ENCODE results near the gene PIK3IP1. TPM values are rescaled to one million over a fixed set of nuclear protein-coding genes. Genes with fewer than 3 reads are reported as not detected.
"Not testable (repeated sequence)": the region's sequence is repeated elsewhere in the genome, so short reads cannot be mapped to it uniquely, and the experiment has no call there.

PIK3IP1 gene
- total RNA-seq = 15.1 and 23.3 TPM in 2 replicates

GRCh38 chr22:31292236-31292989 lies at the start of gene PIK3IP1:
TSS of gene PIK3IP1 (minus strand) at chr22:31292488. CDS start at chr22:31292344, 144 bp downstream.
- peak; percentile 91 to 92 for DNase-seq (ENCODE audit: low read depth in 2 of 2)

- no peak for DNase-seq (ENCODE audit: low read depth in 2 of 2)
Observed at GRCh38 chr22:31341386-31342088, 49.2 kb upstream of the PIK3IP1 start.

- no peak for DNase-seq (ENCODE audit: low read depth in 2 of 2)
Observed at GRCh38 chr22:31340765-31341247, 48.5 kb upstream of the PIK3IP1 start.

- DNase-seq (ENCODE audit: low read depth in 2 of 2) = no peak
Observed at GRCh38 chr22:31340360-31340759, 48.1 kb upstream of the PIK3IP1 start.

- DNase-seq (ENCODE audit: low read depth in 2 of 2) = no peak
Observed at GRCh38 chr22:31339148-31339832, 47.0 kb upstream of the PIK3IP1 start.

GRCh38 chr22:31337178-31337577 lies 44.9 kb upstream of the PIK3IP1 start:
- DNase-seq (ENCODE audit: low read depth in 2 of 2) = no peak

GRCh38 chr22:31334329-31334728 lies 42.0 kb upstream of the PIK3IP1 start:
- no peak for DNase-seq (ENCODE audit: low read depth in 2 of 2)

GRCh38 chr22:31333641-31334040 lies 41.4 kb upstream of the PIK3IP1 start:
- DNase-seq (ENCODE audit: low read depth in 2 of 2) = peak in 1 of 2 donors; percentile 34

- DNase-seq (ENCODE audit: low read depth in 2 of 2) = peak; percentile 19 to 56
Observed at GRCh38 chr22:31332886-31333285, 40.6 kb upstream of the PIK3IP1 start.

GRCh38 chr22:31332010-31332409 lies 39.7 kb upstream of the PIK3IP1 start:
- DNase-seq (ENCODE audit: low read depth in 2 of 2) = no peak

- peak in 1 of 2 donors; percentile 25 for DNase-seq (ENCODE audit: low read depth in 2 of 2)
Observed at GRCh38 chr22:31329453-31330215, 37.3 kb upstream of the PIK3IP1 start.

GRCh38 chr22:31329029-31329428 lies 36.7 kb upstream of the PIK3IP1 start:
- DNase-seq (ENCODE audit: low read depth in 2 of 2) = no peak

- DNase-seq (ENCODE audit: low read depth in 2 of 2) = no peak
Observed at GRCh38 chr22:31328544-31328960, 36.3 kb upstream of the PIK3IP1 start.

- no peak for DNase-seq (ENCODE audit: low read depth in 2 of 2)
Observed at GRCh38 chr22:31327806-31328543, 35.7 kb upstream of the PIK3IP1 start.

- DNase-seq (ENCODE audit: low read depth in 2 of 2) = no peak
Observed at GRCh38 chr22:31326877-31327276, 34.6 kb upstream of the PIK3IP1 start.

- DNase-seq (ENCODE audit: low read depth in 2 of 2) = no peak
Observed at GRCh38 chr22:31323578-31324550, 31.6 kb upstream of the PIK3IP1 start.

GRCh38 chr22:31321421-31321820 lies 29.1 kb upstream of the PIK3IP1 start:
- DNase-seq (ENCODE audit: low read depth in 2 of 2) = no peak

GRCh38 chr22:31314220-31314619 lies 21.9 kb upstream of the PIK3IP1 start:
- DNase-seq (ENCODE audit: low read depth in 2 of 2) = not testable (repeated sequence)

GRCh38 chr22:31313366-31314147 lies 21.3 kb upstream of the PIK3IP1 start:
- DNase-seq (ENCODE audit: low read depth in 2 of 2) = peak; percentile 75 to 87
